Measurements from ENCODE around the gene CLDN10.

Gene CLDN10

DNA sequence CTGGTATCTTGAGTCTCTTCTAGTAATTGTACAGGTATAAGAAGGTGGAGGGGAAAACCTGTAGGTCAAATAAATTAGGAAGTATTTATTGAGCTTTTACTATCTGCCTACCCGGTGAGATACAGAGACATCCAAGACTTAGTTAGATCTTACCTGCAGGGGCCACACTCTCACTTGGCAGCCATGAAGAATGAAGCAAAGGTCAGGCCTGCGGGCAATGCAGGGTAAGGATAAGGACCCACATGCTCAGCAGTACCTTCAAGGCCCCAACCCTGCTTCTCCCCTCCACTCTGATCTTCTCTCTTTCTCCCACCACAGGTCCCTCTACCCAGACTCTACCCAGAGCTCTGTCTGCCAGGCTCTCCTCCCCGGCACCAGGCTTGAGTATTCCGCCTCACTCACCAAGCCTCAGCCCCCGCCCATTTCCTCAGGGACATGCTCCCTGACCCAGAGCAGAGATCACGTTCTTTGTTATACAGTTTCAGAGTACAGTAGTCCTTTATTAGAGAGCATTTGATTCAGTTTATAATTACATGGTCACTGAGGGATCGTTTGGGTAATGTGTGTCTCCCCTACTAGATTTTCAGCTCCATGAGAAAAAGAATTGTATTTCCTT lies 18.9 kb upstream of the CLDN10 start (continued):
- TF ChIP-seq, protein P1, sequence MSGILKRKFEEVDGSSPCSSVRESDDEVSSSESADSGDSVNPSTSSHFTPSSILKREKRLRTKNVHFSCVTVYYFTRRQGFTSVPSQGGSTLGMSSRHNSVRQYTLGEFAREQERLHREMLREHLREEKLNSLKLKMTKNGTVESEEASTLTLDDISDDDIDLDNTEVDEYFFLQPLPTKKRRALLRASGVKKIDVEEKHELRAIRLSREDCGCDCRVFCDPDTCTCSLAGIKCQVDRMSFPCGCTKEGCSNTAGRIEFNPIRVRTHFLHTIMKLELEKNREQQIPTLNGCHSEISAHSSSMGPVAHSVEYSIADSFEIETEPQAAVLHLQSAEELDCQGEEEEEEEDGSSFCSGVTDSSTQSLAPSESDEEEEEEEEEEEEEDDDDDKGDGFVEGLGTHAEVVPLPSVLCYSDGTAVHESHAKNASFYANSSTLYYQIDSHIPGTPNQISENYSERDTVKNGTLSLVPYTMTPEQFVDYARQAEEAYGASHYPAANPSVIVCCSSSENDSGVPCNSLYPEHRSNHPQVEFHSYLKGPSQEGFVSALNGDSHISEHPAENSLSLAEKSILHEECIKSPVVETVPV (CRISPR knock-in tag; IDR thresholded peaks at IDR 0.05): no peak
- no peak for TF ChIP-seq ZC3H10 (CRISPR knock-in tag; IDR thresholded peaks at IDR 0.05)

DNA sequence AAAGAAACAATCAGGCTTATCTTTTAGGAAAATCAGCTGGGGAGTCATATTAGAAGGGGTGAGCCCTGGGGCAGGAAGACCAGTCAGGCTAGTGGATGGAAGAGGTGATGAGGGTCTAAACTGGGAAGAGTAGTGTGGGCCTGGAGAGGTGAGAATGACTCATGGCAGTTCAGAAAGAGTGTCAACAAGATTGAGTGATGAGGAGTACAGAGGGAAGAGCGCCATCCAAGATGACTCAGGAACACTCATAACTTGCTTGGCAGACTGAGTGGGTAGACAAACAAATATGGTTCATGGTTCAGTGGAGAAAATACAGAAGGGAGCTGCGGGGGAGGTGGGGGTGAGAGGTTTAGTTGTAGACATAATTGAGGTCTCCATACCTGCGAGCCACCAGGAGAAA lies 17.3 kb upstream of the CLDN10 start:
- no peak for TF ChIP-seq ZNF70 (CRISPR knock-in tag; IDR thresholded peaks at IDR 0.05)
- 0 out of 2 replicates have a peak, but pooled peaks have one; percentile 11 for TF ChIP-seq ISL1 (CRISPR knock-in tag; IDR thresholded peaks at IDR 0.05)
- TF ChIP-seq ZNF8 (CRISPR knock-in tag; IDR thresholded peaks at IDR 0.05): no peak
- TF ChIP-seq, protein P2, sequence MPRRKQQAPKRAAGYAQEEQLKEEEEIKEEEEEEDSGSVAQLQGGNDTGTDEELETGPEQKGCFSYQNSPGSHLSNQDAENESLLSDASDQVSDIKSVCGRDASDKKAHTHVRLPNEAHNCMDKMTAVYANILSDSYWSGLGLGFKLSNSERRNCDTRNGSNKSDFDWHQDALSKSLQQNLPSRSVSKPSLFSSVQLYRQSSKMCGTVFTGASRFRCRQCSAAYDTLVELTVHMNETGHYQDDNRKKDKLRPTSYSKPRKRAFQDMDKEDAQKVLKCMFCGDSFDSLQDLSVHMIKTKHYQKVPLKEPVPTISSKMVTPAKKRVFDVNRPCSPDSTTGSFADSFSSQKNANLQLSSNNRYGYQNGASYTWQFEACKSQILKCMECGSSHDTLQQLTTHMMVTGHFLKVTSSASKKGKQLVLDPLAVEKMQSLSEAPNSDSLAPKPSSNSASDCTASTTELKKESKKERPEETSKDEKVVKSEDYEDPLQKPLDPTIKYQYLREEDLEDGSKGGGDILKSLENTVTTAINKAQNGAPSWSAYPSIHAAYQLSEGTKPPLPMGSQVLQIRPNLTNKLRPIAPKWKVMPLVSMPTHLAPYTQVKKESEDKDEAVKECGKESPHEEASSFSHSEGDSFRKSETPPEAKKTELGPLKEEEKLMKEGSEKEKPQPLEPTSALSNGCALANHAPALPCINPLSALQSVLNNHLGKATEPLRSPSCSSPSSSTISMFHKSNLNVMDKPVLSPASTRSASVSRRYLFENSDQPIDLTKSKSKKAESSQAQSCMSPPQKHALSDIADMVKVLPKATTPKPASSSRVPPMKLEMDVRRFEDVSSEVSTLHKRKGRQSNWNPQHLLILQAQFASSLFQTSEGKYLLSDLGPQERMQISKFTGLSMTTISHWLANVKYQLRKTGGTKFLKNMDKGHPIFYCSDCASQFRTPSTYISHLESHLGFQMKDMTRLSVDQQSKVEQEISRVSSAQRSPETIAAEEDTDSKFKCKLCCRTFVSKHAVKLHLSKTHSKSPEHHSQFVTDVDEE (CRISPR knock-in tag; IDR thresholded peaks at IDR 0.05): no peak
- TF ChIP-seq, protein P3, sequence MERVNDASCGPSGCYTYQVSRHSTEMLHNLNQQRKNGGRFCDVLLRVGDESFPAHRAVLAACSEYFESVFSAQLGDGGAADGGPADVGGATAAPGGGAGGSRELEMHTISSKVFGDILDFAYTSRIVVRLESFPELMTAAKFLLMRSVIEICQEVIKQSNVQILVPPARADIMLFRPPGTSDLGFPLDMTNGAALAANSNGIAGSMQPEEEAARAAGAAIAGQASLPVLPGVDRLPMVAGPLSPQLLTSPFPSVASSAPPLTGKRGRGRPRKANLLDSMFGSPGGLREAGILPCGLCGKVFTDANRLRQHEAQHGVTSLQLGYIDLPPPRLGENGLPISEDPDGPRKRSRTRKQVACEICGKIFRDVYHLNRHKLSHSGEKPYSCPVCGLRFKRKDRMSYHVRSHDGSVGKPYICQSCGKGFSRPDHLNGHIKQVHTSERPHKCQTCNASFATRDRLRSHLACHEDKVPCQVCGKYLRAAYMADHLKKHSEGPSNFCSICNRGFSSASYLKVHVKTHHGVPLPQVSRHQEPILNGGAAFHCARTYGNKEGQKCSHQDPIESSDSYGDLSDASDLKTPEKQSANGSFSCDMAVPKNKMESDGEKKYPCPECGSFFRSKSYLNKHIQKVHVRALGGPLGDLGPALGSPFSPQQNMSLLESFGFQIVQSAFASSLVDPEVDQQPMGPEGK (CRISPR knock-in tag; IDR thresholded peaks at IDR 0.05; ENCODE audit: borderline replicate concordance): no peak
- no peak for TF ChIP-seq ZFP30 (CRISPR knock-in tag; IDR thresholded peaks at IDR 0.05)
- TF ChIP-seq, protein P4, sequence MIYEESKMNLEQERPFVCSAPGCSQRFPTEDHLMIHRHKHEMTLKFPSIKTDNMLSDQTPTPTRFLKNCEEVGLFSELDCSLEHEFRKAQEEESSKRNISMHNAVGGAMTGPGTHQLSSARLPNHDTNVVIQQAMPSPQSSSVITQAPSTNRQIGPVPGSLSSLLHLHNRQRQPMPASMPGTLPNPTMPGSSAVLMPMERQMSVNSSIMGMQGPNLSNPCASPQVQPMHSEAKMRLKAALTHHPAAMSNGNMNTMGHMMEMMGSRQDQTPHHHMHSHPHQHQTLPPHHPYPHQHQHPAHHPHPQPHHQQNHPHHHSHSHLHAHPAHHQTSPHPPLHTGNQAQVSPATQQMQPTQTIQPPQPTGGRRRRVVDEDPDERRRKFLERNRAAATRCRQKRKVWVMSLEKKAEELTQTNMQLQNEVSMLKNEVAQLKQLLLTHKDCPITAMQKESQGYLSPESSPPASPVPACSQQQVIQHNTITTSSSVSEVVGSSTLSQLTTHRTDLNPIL (CRISPR knock-in tag; IDR thresholded peaks at IDR 0.05; ENCODE audit: low read depth): no peak
- TF ChIP-seq, protein P5, sequence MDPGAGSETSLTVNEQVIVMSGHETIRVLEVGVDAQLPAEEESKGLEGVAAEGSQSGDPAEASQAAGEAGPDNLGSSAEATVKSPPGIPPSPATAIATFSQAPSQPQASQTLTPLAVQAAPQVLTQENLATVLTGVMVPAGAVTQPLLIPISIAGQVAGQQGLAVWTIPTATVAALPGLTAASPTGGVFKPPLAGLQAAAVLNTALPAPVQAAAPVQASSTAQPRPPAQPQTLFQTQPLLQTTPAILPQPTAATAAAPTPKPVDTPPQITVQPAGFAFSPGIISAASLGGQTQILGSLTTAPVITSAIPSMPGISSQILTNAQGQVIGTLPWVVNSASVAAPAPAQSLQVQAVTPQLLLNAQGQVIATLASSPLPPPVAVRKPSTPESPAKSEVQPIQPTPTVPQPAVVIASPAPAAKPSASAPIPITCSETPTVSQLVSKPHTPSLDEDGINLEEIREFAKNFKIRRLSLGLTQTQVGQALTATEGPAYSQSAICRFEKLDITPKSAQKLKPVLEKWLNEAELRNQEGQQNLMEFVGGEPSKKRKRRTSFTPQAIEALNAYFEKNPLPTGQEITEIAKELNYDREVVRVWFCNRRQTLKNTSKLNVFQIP (CRISPR knock-in tag; IDR thresholded peaks at IDR 0.05; ENCODE audit: borderline replicate concordance, low read depth): no peak
- peak; percentile 58 for ATAC-seq

DNA sequence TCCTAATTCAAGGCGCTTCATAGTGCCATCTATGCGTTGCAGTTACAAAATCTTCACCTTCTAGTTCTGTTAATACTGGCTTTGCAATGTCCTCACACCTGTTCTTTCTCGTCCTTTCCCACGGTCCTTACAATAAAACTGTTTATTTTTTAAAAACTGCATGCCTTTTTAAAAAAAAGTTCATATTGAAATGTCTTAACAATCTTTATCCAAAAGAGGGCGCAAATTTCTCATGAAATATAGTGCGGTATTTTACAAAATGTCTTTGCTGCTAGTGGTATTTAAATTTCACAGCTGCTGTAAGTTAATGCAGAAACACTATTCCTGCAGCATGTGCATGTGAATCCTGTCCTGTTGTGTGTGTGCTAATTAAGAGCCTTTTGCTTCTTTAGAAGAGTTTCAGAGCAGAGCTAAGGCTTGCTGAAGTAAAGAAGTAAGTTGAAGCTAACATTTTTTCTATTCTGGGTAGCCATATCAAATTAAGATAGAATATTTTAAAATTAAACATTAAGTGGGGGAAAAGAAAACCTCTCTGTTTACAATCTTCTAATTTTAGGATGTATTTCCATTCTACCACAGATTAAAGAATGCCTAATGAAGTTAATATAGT lies 15.8 kb upstream of the CLDN10 start:
- ATAC-seq: peak; percentile 44; the same call in 2 of the 3 replicates
- TF ChIP-seq, protein P3 (CRISPR knock-in tag; IDR thresholded peaks at IDR 0.05; ENCODE audit: borderline replicate concordance): no peak
- TF ChIP-seq, protein P2 (CRISPR knock-in tag; IDR thresholded peaks at IDR 0.05): no peak
- TF ChIP-seq, protein P5 (CRISPR knock-in tag; IDR thresholded peaks at IDR 0.05; ENCODE audit: borderline replicate concordance, low read depth): no peak
- TF ChIP-seq ZNF8 (CRISPR knock-in tag; IDR thresholded peaks at IDR 0.05): no peak
- no peak for TF ChIP-seq SNAI2 (CRISPR knock-in tag; IDR thresholded peaks at IDR 0.05)
- no peak for TF ChIP-seq OSR1 (CRISPR knock-in tag; IDR thresholded peaks at IDR 0.05)
- no peak for TF ChIP-seq ESRRG (CRISPR knock-in tag; IDR thresholded peaks at IDR 0.05)
- TF ChIP-seq, protein P1 (CRISPR knock-in tag; IDR thresholded peaks at IDR 0.05): no peak
- TF ChIP-seq ZNF70 (CRISPR knock-in tag; IDR thresholded peaks at IDR 0.05): no peak
- TF ChIP-seq TOX (CRISPR knock-in tag; IDR thresholded peaks at IDR 0.05; ENCODE audit: borderline replicate concordance): no peak
- TF ChIP-seq ZFP30 (CRISPR knock-in tag; IDR thresholded peaks at IDR 0.05): no peak

All from SK-N-SH treated with all-trans-retinoic acid at 6 μM for 48 hours (cell line).